ENCODE measurements around the gene CHRNB1.
A peak's percentile ranks its signal among the peaks of the same experiment; 100 is the strongest.
"Not testable (repeated sequence)": the region's sequence is repeated elsewhere in the genome, so short reads cannot be mapped to it uniquely, and the experiment has no call there.

CHRNB1 gene

DNA sequence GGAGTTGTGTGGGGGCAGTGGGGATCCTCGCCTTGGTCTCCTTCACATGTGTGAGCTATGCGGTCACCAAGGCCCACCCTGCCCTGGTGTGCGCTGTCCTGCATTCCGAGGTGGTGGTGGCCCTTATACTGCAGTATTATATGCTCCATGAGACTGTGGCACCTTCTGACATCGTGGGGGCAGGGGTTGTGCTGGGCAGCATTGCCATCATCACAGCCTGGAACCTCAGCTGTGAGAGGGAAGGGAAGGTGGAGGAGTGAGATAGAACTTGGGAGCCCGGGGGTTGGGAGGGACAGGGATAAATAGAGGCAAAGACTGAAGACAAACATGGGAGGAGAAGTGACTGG lies 37.9 kb downstream of the CHRNB1 start:
- H3K4me1 Mint-ChIP-seq: peaks cover 85% of the 10 kb centered on the region
- H3K27me3 Mint-ChIP-seq (ENCODE audit: low read depth, poor library complexity); H3K9me3 Mint-ChIP-seq: not testable (repeated sequence)

GRCh38 chr17:7483255-7484066 lies 38.6 kb downstream of the CHRNB1 start:
- peaks cover 3% of the 10 kb centered on the region for H3K27me3 Mint-ChIP-seq (ENCODE audit: low read depth, poor library complexity)
- no peaks in the 10 kb centered on the region for H3K9me3 Mint-ChIP-seq
- TF ChIP-seq, protein P1, sequence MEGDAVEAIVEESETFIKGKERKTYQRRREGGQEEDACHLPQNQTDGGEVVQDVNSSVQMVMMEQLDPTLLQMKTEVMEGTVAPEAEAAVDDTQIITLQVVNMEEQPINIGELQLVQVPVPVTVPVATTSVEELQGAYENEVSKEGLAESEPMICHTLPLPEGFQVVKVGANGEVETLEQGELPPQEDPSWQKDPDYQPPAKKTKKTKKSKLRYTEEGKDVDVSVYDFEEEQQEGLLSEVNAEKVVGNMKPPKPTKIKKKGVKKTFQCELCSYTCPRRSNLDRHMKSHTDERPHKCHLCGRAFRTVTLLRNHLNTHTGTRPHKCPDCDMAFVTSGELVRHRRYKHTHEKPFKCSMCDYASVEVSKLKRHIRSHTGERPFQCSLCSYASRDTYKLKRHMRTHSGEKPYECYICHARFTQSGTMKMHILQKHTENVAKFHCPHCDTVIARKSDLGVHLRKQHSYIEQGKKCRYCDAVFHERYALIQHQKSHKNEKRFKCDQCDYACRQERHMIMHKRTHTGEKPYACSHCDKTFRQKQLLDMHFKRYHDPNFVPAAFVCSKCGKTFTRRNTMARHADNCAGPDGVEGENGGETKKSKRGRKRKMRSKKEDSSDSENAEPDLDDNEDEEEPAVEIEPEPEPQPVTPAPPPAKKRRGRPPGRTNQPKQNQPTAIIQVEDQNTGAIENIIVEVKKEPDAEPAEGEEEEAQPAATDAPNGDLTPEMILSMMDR (IDR thresholded peaks at IDR 0.05): no peak
- peak overlapping the region; percentile 100 for H3K27ac Mint-ChIP-seq
- peaks cover 81% of the 10 kb centered on the region for H3K4me1 Mint-ChIP-seq
- peaks cover 21% of the 10 kb centered on the region for H3K36me3 Mint-ChIP-seq (ENCODE audit: low read depth)
- DNase-seq: peak; percentile 89
- H3K4me3 Mint-ChIP-seq: peak overlapping the region; percentile 99

More for the DNA sequence above, 37.9 kb downstream of the CHRNB1 start:
- H3K36me3 Mint-ChIP-seq (ENCODE audit: low read depth): peaks cover 18% of the 10 kb centered on the region
- DNase-seq: not testable (repeated sequence)
- H3K4me3 Mint-ChIP-seq: peak overlapping the region; percentile 99
- H3K27ac Mint-ChIP-seq: peak overlapping the region; percentile 100

GRCh38 chr17:7484067-7484918 lies 39.4 kb downstream of the CHRNB1 start, which contains the start of gene POLR2A:
Gene POLR2A, plus strand, starts transcription at chr17:7484366.
- peak within 1 kb of the TSS; percentile 99 for H3K4me3 Mint-ChIP-seq
- peaks cover 3% of the 10 kb centered on the region for H3K27me3 Mint-ChIP-seq (ENCODE audit: low read depth, poor library complexity)
- H3K4me1 Mint-ChIP-seq: peaks cover 86% of the 10 kb centered on the region
- no peaks in the 10 kb centered on the region for H3K9me3 Mint-ChIP-seq
- H3K36me3 Mint-ChIP-seq (ENCODE audit: low read depth): peaks cover 29% of the 10 kb centered on the region
- peak; percentile 96 for DNase-seq
- H3K27ac Mint-ChIP-seq: peak within 1 kb of the TSS; percentile 100
- TF ChIP-seq, protein P1 (IDR thresholded peaks at IDR 0.05): no peak

GRCh38 chr17:7484919-7485377 lies 40.1 kb downstream of the CHRNB1 start:
- TF ChIP-seq, protein P1 (IDR thresholded peaks at IDR 0.05): no peak
- no peak for DNase-seq
- Mint-ChIP-seq H3K9me3 (no peaks in the 10 kb centered on the region), H3K27ac (peak overlapping the region; percentile 100), H3K27me3 (ENCODE audit: low read depth, poor library complexity) (peaks cover 3% of the 10 kb centered on the region), H3K36me3 (ENCODE audit: low read depth) (peaks cover 35% of the 10 kb centered on the region), H3K4me3 (peak overlapping the region; percentile 99), H3K4me1 (peaks cover 83% of the 10 kb centered on the region)

GRCh38 chr17:7486181-7486580 lies 41.3 kb downstream of the CHRNB1 start:
- H3K36me3 Mint-ChIP-seq (ENCODE audit: low read depth): peaks cover 45% of the 10 kb centered on the region
- H3K9me3 Mint-ChIP-seq: no peaks in the 10 kb centered on the region
- TF ChIP-seq, protein P1 (IDR thresholded peaks at IDR 0.05): no peak
- H3K4me3 Mint-ChIP-seq: peak overlapping the region; percentile 99
- DNase-seq: no peak
- peaks cover 3% of the 10 kb centered on the region for H3K27me3 Mint-ChIP-seq (ENCODE audit: low read depth, poor library complexity)
- H3K4me1 Mint-ChIP-seq: peaks cover 77% of the 10 kb centered on the region
- H3K27ac Mint-ChIP-seq: peak overlapping the region; percentile 65

GRCh38 chr17:7490144-7490543 lies 45.3 kb downstream of the CHRNB1 start:
- Mint-ChIP-seq H3K4me1 (peaks cover 52% of the 10 kb centered on the region), H3K36me3 (ENCODE audit: low read depth) (peaks cover 77% of the 10 kb centered on the region), H3K9me3 (no peaks in the 10 kb centered on the region), H3K27me3 (ENCODE audit: low read depth, poor library complexity) (peaks cover 6% of the 10 kb centered on the region), H3K4me3 (no peak overlapping the region), H3K27ac (no peak overlapping the region)
- TF ChIP-seq, protein P1 (IDR thresholded peaks at IDR 0.05): no peak
- no peak for DNase-seq

Measured in nephron progenitor cell (in vitro differentiated cells).